GM10248 (cell line): ENCODE data around the gene TTC7B.

Source experiments
- CTCF ChIA-PET: fragments of 300-600 bp; sonication (Branson Sonifier 250); formaldehyde crosslinking; extraction: SDS; loops from one replicate; lab custom pipeline; 2021; ENCODE audit warnings: antibody characterized with exemption; lab: Yijun Ruan, JAX
- POLR2A ChIA-PET: fragments of 350-650 bp; sonication (Branson Sonifier 250); formaldehyde crosslinking; extraction: SDS; loops from one replicate; lab custom pipeline; 2020; ENCODE audit warnings: antibody characterized with exemption; lab: Yijun Ruan, JAX
- DNase-seq: peaks from one replicate; pipeline ENCODE4 v3.0.0; 2012; ENCODE audit errors: extremely low spot score
- CTCF ChIP-seq: IDR thresholded peaks from 2 replicates; pipeline ENCODE4 v1.5.1; 2012; ENCODE audit warnings: mild to moderate bottlenecking, low read depth; ENCODE audit errors: extremely low read depth, missing control alignments, control extremely low read depth

TTC7B gene

GRCh38 chr14:90512329-90512991 is 303.8 kb downstream of the TTC7B start:
- ChIA-PET POLR2A (no interaction called here), CTCF (no interaction called here)
- no peak for DNase-seq
- no peak for TF ChIP-seq CTCF

GRCh38 chr14:90511795-90512328 is 304.4 kb downstream of the TTC7B start:
- POLR2A ChIA-PET, result no interaction called here
- TF ChIP-seq CTCF, result no peak
- DNase-seq, result no peak
- CTCF ChIA-PET, result no interaction called here

GRCh38 chr14:90511252-90511651 is 305.0 kb downstream of the TTC7B start:
- POLR2A ChIA-PET, result no interaction called here
- no peak for DNase-seq
- no peak for TF ChIP-seq CTCF
- CTCF ChIA-PET, result no interaction called here

GRCh38 chr14:90510159-90510558 is 306.1 kb downstream of the TTC7B start:
- ChIA-PET CTCF (interaction anchor here (1.0 kb wide), 1 partner anchor 8 kb away, joined by 4 read pairs; no protein-coding TSS in a partner anchor), POLR2A (no interaction called here)
- no peak for TF ChIP-seq CTCF
- DNase-seq, result no peak

GRCh38 chr14:90509403-90509802 is 306.8 kb downstream of the TTC7B start:
- ChIA-PET CTCF (interaction anchor here (1.0 kb wide), 1 partner anchor 8 kb away, joined by 4 read pairs; no protein-coding TSS in a partner anchor), POLR2A (no interaction called here)
- no peak for DNase-seq
- TF ChIP-seq CTCF, result no peak

- DNase-seq, result no peak
- no peak for TF ChIP-seq CTCF
- CTCF ChIA-PET, result interaction anchor here (1.0 kb wide), 1 partner anchor 9 kb away, joined by 4 read pairs; no protein-coding TSS in a partner anchor
- POLR2A ChIA-PET, result no interaction called here
These were observed 307.5 kb downstream of the TTC7B start for GRCh38 chr14:90508536-90509254.
